Activated CD8-positive, alpha-beta T cell treated with anti-CD3 and anti-CD28 coated beads for 36 hours (primary cell): ENCODE data around the gene CLEC2B. TPM values are rescaled to one million over a fixed set of nuclear protein-coding genes. Genes with fewer than 3 reads are reported as not detected.

Experiments used
- ATAC-seq: fragments of 200-7000 bp; cut with Tn5 transposase; one replicate; pipeline ENCODE4 v1.10.0; 2021; ENCODE audit warnings: mild to moderate bottlenecking, moderate library complexity
- CTCF ChIA-PET: fragments of 350-600 bp; sonication (Branson Sonifier 250); formaldehyde crosslinking; loops from one replicate; lab custom pipeline; 2021; ENCODE audit warnings: antibody characterized with exemption; lab: Charles Lee
- POLR2A ChIA-PET: fragments of 350-600 bp; sonication (Branson Sonifier 250); formaldehyde crosslinking; loops from one replicate; lab custom pipeline; 2021; ENCODE audit warnings: antibody characterized with exemption; lab: Charles Lee
- DNase-seq: peaks from one replicate; pipeline ENCODE4 v3.0.0-alpha.2; 2020
- H3K27ac Mint-ChIP-seq: one replicate; pipeline ENCODE4 v1.8.0; 2021; ENCODE audit warnings: mild to moderate bottlenecking, mixed read lengths
- H3K27me3 Mint-ChIP-seq: one replicate; pipeline ENCODE4 v1.8.0; 2021; ENCODE audit warnings: mixed read lengths
- H3K36me3 Mint-ChIP-seq: one replicate; pipeline ENCODE4 v1.8.0; 2021; ENCODE audit warnings: low read depth, mixed read lengths
- H3K4me1 Mint-ChIP-seq: one replicate; pipeline ENCODE4 v1.8.0; 2021; ENCODE audit warnings: low read depth, mixed read lengths
- H3K4me3 Mint-ChIP-seq: one replicate; pipeline ENCODE4 v1.8.0; 2021; ENCODE audit warnings: mild to moderate bottlenecking, moderate library complexity, mixed read lengths
- H3K9me3 Mint-ChIP-seq: one replicate; pipeline ENCODE4 v1.8.0; 2021; ENCODE audit warnings: mixed read lengths
- CTCF ChIP-seq: fragments of 200-600 bp; IDR thresholded peaks from one replicate; pipeline ENCODE4 v1.8.0; 2022; ENCODE audit warnings: antibody characterized with exemption, mild to moderate bottlenecking
- intact Hi-C: fragments of 100-400 bp; cut with micrococcal nuclease; formaldehyde crosslinking; loops from one replicate; pipeline ENCODE4 v1.10.0; 2022
- total RNA-seq, 2 experiments: library from RNA; stranded (reverse); gene quantifications; one replicate each; pipeline ENCODE4 v1.2.3, GENCODE V29; 2021

Gene CLEC2B
- total RNA-seq, 2 experiments from 2014 or later: 38.4 to 43.2 TPM

- Mint-ChIP-seq H3K27ac (no peak overlapping the region), H3K9me3 (peaks cover 48% of the 10 kb centered on the region), H3K4me1 (peaks cover 34% of the 10 kb centered on the region), H3K4me3 (no peak overlapping the region), H3K36me3 (peaks cover 29% of the 10 kb centered on the region), H3K27me3 (no peaks in the 10 kb centered on the region)
- ATAC-seq (no peak), DNase-seq (no peak)
- ChIA-PET POLR2A (interaction anchor here (0.7 kb wide), 1 partner anchor 150 kb away, joined by 3 read pairs; no protein-coding TSS in a partner anchor), CTCF (interaction anchor here (0.8 to 4.6 kb wide), 9 partner anchors 12 to 160 kb away, joined by 3 to 19 read pairs (median 3); no protein-coding TSS in a partner anchor)
- TF ChIP-seq CTCF: no peak
- intact Hi-C loops: no loop called here
Observed at GRCh38 chr12:9908350-9908749, 39.2 kb upstream of the CLEC2B start.

- DNase-seq (no peak), ATAC-seq (no peak)
- ChIA-PET CTCF (interaction anchor here (0.8 to 4.6 kb wide), 14 partner anchors 12 to 160 kb away, joined by 3 to 19 read pairs (median 4); no protein-coding TSS in a partner anchor), POLR2A (interaction anchor here (0.7 to 1.6 kb wide), 2 partner anchors 94 to 149 kb away, joined by 3 to 4 read pairs; no protein-coding TSS in a partner anchor)
- peaks cover 53% of the 10 kb centered on the region for H3K9me3 Mint-ChIP-seq
- H3K4me3 Mint-ChIP-seq: no peak overlapping the region
- peaks cover 33% of the 10 kb centered on the region for H3K4me1 Mint-ChIP-seq
- intact Hi-C loops: no loop called here
- no peak for TF ChIP-seq CTCF
- peaks cover 32% of the 10 kb centered on the region for H3K36me3 Mint-ChIP-seq
- H3K27ac Mint-ChIP-seq: peak overlapping the region; percentile 69
- H3K27me3 Mint-ChIP-seq: no peaks in the 10 kb centered on the region
Observed at GRCh38 chr12:9907769-9908168, 38.6 kb upstream of the CLEC2B start.

- Mint-ChIP-seq H3K4me3 (peak overlapping the region; percentile 6), H3K36me3 (peaks cover 31% of the 10 kb centered on the region), H3K27me3 (no peaks in the 10 kb centered on the region), H3K27ac (peak overlapping the region; percentile 78), H3K9me3 (peaks cover 50% of the 10 kb centered on the region), H3K4me1 (peaks cover 30% of the 10 kb centered on the region)
- ATAC-seq (peak; percentile 98), DNase-seq (peak; percentile 55)
- intact Hi-C loops: no loop called here
- no peak for TF ChIP-seq CTCF
- ChIA-PET POLR2A (interaction anchor here (0.5 to 2.4 kb wide), 7 partner anchors 11 to 152 kb away, joined by 3 to 9 read pairs (median 4); partner anchors contain the start of gene CLEC2B), CTCF (interaction anchor here (0.8 to 4.6 kb wide), 16 partner anchors 11 to 575 kb away, joined by 3 to 19 read pairs (median 4); no protein-coding TSS in a partner anchor)
Observed at GRCh38 chr12:9906873-9907272, 37.7 kb upstream of the CLEC2B start.

- H3K4me3 Mint-ChIP-seq: no peak overlapping the region
- no peak for TF ChIP-seq CTCF
- CTCF ChIA-PET: interaction anchor here (1.6 kb wide), 1 partner anchor 89 kb away, joined by 6 read pairs; no protein-coding TSS in a partner anchor
- ATAC-seq (no peak), DNase-seq (no peak)
- POLR2A ChIA-PET: interaction anchor here (1.2 kb wide), 1 partner anchor 31 kb away, joined by 3 read pairs; no protein-coding TSS in a partner anchor
- H3K27me3 Mint-ChIP-seq: no peaks in the 10 kb centered on the region
- peaks cover 23% of the 10 kb centered on the region for H3K9me3 Mint-ChIP-seq
- intact Hi-C loops: no loop called here
- H3K36me3 Mint-ChIP-seq: peaks cover 10% of the 10 kb centered on the region
- peaks cover 27% of the 10 kb centered on the region for H3K4me1 Mint-ChIP-seq
- H3K27ac Mint-ChIP-seq: no peak overlapping the region
Observed at GRCh38 chr12:9902539-9903228, 33.5 kb upstream of the CLEC2B start.

GRCh38 chr12:9900930-9901329 is 31.8 kb upstream of the CLEC2B start:
- H3K4me1 Mint-ChIP-seq: peaks cover 15% of the 10 kb centered on the region
- intact Hi-C loops: no loop called here
- no peak for ATAC-seq
- H3K9me3 Mint-ChIP-seq: peaks cover 19% of the 10 kb centered on the region
- no peak for TF ChIP-seq CTCF
- DNase-seq: no peak
- no peaks in the 10 kb centered on the region for H3K27me3 Mint-ChIP-seq
- no peak overlapping the region for H3K4me3 Mint-ChIP-seq
- ChIA-PET CTCF (interaction anchor here (1.4 kb wide), 1 partner anchor 11 kb away, joined by 3 read pairs; no protein-coding TSS in a partner anchor), POLR2A (no interaction called here)
- no peak overlapping the region for H3K27ac Mint-ChIP-seq
- H3K36me3 Mint-ChIP-seq: peaks cover 10% of the 10 kb centered on the region
